Measurements from ENCODE around the gene ITIH4. TPM values are rescaled to one million over a fixed set of nuclear protein-coding genes. Genes with fewer than 3 reads are reported as not detected.

Gene ITIH4
- total RNA-seq, 1 donor from 2014 or later = 1.1 TPM

DNA sequence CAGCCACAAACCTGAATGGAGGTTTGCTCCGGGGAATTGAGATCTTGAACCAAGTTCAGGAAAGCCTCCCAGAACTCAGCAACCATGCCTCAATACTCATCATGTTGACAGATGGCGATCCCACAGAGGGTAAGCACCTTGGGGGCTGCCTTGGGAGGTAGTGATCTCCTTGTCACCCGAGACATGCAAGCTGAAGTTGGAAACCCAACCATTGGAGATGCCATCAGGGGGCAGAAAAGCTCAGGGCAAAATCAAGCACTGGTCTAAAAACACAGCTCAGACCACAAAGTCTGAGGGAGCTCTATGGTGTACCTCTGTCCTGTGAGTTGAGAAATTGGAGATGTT is 47.3 kb downstream of the ITIH4 start:
- TF ChIP-seq EZH2 (IDR thresholded peaks at IDR 0.05) (no peak), CTCF (IDR thresholded peaks at IDR 0.05) (no peak), EZH2phosphoT487 (IDR thresholded peaks at IDR 0.05) (no peak)
- Mint-ChIP-seq H3K9me3 (no peaks in the 10 kb centered on the region), H3K4me1 (peaks cover 3% of the 10 kb centered on the region), H3K27me3 (ENCODE audit: insufficient read depth, low read depth) (peaks cover 9% of the 10 kb centered on the region), H3K4me3 (no peak overlapping the region), H3K27ac (no peak overlapping the region), H3K36me3 (no peaks in the 10 kb centered on the region)
- H3K9ac ChIP-seq = no peak overlapping the region
- H3K27ac ChIP-seq = no peak overlapping the region
- no peak overlapping the region for H3K4me2 ChIP-seq
- no peaks in the 10 kb centered on the region for H3K4me1 ChIP-seq
- no peaks in the 10 kb centered on the region for H3F3A ChIP-seq (ENCODE audit: low read depth)
- no peaks in the 10 kb centered on the region for H3K9me3 ChIP-seq (ENCODE audit: low read depth)
- H3K79me2 ChIP-seq (ENCODE audit: low read depth) = no peaks in the 10 kb centered on the region
- no peak for DNase-seq (ENCODE audit: low spot score)
- H3K27me3 ChIP-seq = no peaks in the 10 kb centered on the region
- H4K20me1 ChIP-seq (ENCODE audit: low read depth) = no peaks in the 10 kb centered on the region
- H3K36me3 ChIP-seq = no peaks in the 10 kb centered on the region
- H2AFZ ChIP-seq (replicated peaks) = no peak overlapping the region
- no peak overlapping the region for H3K4me3 ChIP-seq

DNA sequence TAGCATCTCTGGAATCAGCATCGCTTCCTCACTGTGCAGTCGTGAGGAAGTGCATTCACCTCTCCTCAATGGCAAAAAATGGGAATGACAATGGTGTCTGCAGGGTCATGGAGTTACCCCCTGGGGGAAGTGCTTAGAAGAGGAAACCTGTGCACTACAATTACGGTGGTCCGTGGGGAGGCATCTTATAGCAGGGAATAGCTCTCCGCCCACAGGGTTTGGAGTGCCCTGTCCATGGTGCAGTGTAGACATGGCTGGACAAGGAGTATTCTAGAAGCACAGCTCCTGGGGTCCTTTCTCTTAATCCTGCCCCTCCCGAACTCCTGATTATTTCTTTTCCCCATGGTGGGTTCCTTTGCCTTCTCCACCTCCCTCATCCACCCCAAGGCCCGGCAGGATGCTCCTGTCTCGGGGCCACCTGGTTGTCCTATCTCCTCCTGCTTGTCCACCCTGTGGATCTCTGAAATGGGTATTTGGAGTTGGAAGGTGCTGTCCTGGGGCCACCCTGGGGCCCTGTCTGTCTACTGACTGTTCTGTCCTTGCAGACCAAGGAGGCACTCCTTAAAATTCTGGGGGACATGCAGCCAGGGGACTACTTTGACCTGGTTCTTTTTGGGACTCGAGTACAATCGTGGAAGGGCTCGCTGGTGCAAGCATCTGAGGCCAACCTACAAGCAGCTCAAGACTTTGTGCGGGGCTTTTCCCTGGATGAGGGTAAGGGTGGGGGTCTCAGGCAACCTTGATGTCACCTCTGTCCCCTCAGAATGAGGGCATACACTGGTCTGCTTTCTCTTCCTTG is 47.9 kb downstream of the ITIH4 start:
- Histone ChIP-seq H3K4me1 (no peaks in the 10 kb centered on the region), H3K9ac (no peak overlapping the region), H2AFZ (replicated peaks) (no peak overlapping the region), H3K36me3 (no peaks in the 10 kb centered on the region), H3F3A (ENCODE audit: low read depth) (no peaks in the 10 kb centered on the region), H3K27ac (no peak overlapping the region), H3K4me2 (no peak overlapping the region), H4K20me1 (ENCODE audit: low read depth) (no peaks in the 10 kb centered on the region), H3K4me3 (no peak overlapping the region), H3K27me3 (no peaks in the 10 kb centered on the region), H3K79me2 (ENCODE audit: low read depth) (no peaks in the 10 kb centered on the region), H3K9me3 (ENCODE audit: low read depth) (no peaks in the 10 kb centered on the region)
- Mint-ChIP-seq H3K4me3 (no peak overlapping the region), H3K4me1 (no peaks in the 10 kb centered on the region), H3K27me3 (ENCODE audit: insufficient read depth, low read depth) (peaks cover 7% of the 10 kb centered on the region), H3K36me3 (no peaks in the 10 kb centered on the region), H3K27ac (no peak overlapping the region), H3K9me3 (no peaks in the 10 kb centered on the region)
- no peak for TF ChIP-seq CTCF (IDR thresholded peaks at IDR 0.05)
- no peak for TF ChIP-seq EZH2phosphoT487 (IDR thresholded peaks at IDR 0.05)
- no peak for TF ChIP-seq EZH2 (IDR thresholded peaks at IDR 0.05)
- no peak for DNase-seq (ENCODE audit: low spot score)

DNA sequence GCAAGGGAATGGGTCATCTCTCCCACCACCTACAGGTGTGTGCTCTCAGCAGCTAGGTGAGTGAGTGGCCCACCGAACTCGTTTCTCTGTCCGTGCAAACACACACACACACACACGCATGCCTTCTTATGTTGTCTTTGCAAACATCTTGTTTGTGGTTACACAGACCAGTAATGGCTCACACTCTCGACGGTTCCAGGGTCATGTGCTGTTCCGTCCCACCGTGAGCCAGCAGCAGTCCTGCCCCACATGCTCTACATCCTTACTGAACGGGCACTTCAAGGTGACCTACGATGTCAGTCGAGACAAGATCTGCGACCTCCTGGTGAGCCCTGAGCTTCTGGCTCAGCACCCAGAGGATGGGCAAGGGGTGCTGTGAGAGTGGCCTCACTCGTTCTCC is 48.7 kb downstream of the ITIH4 start:
- no peak overlapping the region for H2AFZ ChIP-seq (replicated peaks)
- no peaks in the 10 kb centered on the region for H3K9me3 Mint-ChIP-seq
- H3K27me3 Mint-ChIP-seq (ENCODE audit: insufficient read depth, low read depth) = peaks cover 7% of the 10 kb centered on the region
- no peaks in the 10 kb centered on the region for H3K27me3 ChIP-seq
- no peaks in the 10 kb centered on the region for H3K36me3 ChIP-seq
- H3K27ac ChIP-seq = no peak overlapping the region
- H3K27ac Mint-ChIP-seq = no peak overlapping the region
- DNase-seq (ENCODE audit: low spot score) = no peak
- H3K4me3 Mint-ChIP-seq = no peak overlapping the region
- H3K4me3 ChIP-seq = no peak overlapping the region
- H3F3A ChIP-seq (ENCODE audit: low read depth) = no peaks in the 10 kb centered on the region
- H3K4me1 Mint-ChIP-seq = no peaks in the 10 kb centered on the region
- no peaks in the 10 kb centered on the region for H3K36me3 Mint-ChIP-seq
- H3K4me2 ChIP-seq = no peak overlapping the region
- H4K20me1 ChIP-seq (ENCODE audit: low read depth) = no peaks in the 10 kb centered on the region
- no peaks in the 10 kb centered on the region for H3K4me1 ChIP-seq
- H3K9ac ChIP-seq = no peak overlapping the region
- H3K79me2 ChIP-seq (ENCODE audit: low read depth) = no peaks in the 10 kb centered on the region
- no peaks in the 10 kb centered on the region for H3K9me3 ChIP-seq (ENCODE audit: low read depth)
- TF ChIP-seq CTCF (IDR thresholded peaks at IDR 0.05) = no peak
- no peak for TF ChIP-seq EZH2phosphoT487 (IDR thresholded peaks at IDR 0.05)
- no peak for TF ChIP-seq EZH2 (IDR thresholded peaks at IDR 0.05)
